Suprapubic skin (tissue), 3 donors: ENCODE measurements around the gene PSTPIP1.

Experiments used
- POLR2AphosphoS5 ChIP-seq, 3 donors: sonication (generic); formaldehyde crosslinking; IDR thresholded peaks; one replicate each; pipeline ENCODE4 v1.6.1; 2017; ENCODE audit warnings: antibody characterized with exemption in 3 of 3
- TF ChIP-seq, protein P1 (sequence below), 2 donors: fragments of 200-600 bp in 1 of 2; fragments of 450-650 bp in 1 of 2; sonication (generic) in 1 of 2; IDR thresholded peaks; one replicate each; pipeline ENCODE4 v1.5.1; 2016 to 2019; ENCODE audit warnings: antibody characterized with exemption in 2 of 2, mild to moderate bottlenecking in 1 of 2, moderate library complexity in 1 of 2

DNA sequence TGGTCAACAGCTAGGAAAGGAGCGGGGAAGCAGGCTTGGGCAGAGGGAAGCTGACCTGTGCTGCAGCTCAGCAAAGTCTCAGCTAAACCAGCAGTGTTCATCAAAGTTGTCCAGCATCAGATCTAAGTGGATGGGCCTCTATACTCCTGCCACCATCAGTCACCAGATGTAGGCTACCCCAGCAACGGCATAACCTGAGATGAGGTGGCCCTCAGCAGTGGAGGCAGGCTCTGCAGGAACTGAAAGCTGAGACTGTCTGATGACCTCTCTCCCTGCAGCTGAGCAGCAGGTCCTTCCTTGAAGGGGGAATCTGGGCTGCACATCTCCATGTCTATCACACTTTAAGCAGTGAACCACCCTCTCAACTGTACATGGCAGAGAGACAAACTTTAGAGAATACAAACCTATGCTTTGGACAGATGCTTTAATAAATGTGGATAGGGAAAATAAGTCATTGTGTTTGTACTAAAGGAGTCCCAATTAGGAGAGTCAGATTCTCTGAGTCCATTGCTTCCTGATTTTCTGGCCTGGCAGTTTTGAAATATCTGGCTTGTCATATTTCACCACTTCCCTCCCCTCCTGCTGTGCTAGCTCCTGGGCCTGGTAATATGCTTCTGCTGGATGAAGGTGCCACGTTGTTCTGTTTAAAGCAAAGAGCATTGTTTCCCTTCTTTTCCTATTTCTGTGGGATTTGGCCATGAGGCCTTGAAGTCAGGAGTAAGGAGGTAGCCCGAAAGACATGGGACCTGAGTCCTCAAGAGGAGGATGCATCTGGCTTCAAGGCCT, 11.1 kb upstream of the PSTPIP1 start:
- TF ChIP-seq POLR2AphosphoS5 (IDR thresholded peaks at IDR 0.05), result no peak
- TF ChIP-seq, protein P1, sequence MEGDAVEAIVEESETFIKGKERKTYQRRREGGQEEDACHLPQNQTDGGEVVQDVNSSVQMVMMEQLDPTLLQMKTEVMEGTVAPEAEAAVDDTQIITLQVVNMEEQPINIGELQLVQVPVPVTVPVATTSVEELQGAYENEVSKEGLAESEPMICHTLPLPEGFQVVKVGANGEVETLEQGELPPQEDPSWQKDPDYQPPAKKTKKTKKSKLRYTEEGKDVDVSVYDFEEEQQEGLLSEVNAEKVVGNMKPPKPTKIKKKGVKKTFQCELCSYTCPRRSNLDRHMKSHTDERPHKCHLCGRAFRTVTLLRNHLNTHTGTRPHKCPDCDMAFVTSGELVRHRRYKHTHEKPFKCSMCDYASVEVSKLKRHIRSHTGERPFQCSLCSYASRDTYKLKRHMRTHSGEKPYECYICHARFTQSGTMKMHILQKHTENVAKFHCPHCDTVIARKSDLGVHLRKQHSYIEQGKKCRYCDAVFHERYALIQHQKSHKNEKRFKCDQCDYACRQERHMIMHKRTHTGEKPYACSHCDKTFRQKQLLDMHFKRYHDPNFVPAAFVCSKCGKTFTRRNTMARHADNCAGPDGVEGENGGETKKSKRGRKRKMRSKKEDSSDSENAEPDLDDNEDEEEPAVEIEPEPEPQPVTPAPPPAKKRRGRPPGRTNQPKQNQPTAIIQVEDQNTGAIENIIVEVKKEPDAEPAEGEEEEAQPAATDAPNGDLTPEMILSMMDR (IDR thresholded peaks at IDR 0.05), result no peak
